ENCODE results near the gene RNF40. TPM values are rescaled to one million over a fixed set of nuclear protein-coding genes. Genes with fewer than 3 reads are reported as not detected.
"Not testable (repeated sequence)": the region's sequence is repeated elsewhere in the genome, so short reads cannot be mapped to it uniquely, and the experiment has no call there.

RNF40 gene
- total RNA-seq, 2 experiments from 2014 or later = 63.2 to 68.1 TPM

- Mint-ChIP-seq H3K27ac (peak overlapping the region; percentile 66), H3K36me3 (ENCODE audit: low read depth) (peaks cover 2% of the 10 kb centered on the region), H3K27me3 (peaks cover 3% of the 10 kb centered on the region), H3K4me3 (peak overlapping the region; percentile 63), H3K4me1 (ENCODE audit: low read depth) (peaks cover 18% of the 10 kb centered on the region), H3K9me3 (no peaks in the 10 kb centered on the region)
- ChIA-PET CTCF (interaction anchor here (0.8 to 3.8 kb wide), 11 partner anchors 8 to 136 kb away, joined by 3 to 38 read pairs (median 4); no protein-coding TSS in a partner anchor), POLR2A (interaction anchor here (0.7 to 2.8 kb wide), 17 partner anchors 8 to 145 kb away, joined by 3 to 14 read pairs (median 4); partner anchors contain the start of genes PHKG2 and ZNF629)
- TF ChIP-seq CTCF (IDR thresholded peaks at IDR 0.05) = no peak
- ATAC-seq (peak; percentile 63), DNase-seq (peak; percentile 53)
- intact Hi-C loops (cut with micrococcal nuclease) = no loop called here
Observed at GRCh38 chr16:30805370-30806169, 43.4 kb downstream of the RNF40 start.

DNA sequence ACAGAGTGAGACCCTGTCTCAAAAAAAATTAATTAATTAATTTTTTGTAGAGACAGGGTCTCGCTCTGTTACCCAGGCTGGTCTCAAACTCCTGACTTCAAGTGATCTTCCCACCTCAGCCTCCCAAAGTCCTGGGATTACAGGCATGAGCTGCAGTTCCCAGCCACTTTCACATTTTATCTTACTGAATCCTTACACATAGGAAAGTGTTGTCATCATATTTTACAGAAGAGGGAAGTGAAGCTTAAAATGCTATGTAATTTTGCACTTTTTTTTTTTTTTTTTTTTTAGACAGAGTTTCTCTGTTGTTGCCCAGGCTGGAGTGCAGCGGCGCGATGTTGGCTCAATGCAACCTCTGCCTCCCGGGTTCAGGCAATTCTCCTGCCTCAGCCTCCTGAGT, 46.0 kb downstream of the RNF40 start:
- H3K36me3 Mint-ChIP-seq (ENCODE audit: low read depth) = peaks cover 2% of the 10 kb centered on the region
- DNase-seq (no peak), ATAC-seq (no peak)
- no peak overlapping the region for H3K27ac Mint-ChIP-seq
- no peak overlapping the region for H3K4me3 Mint-ChIP-seq
- peaks cover 17% of the 10 kb centered on the region for H3K4me1 Mint-ChIP-seq (ENCODE audit: low read depth)
- ChIA-PET CTCF (interaction anchor here (1.0 to 3.8 kb wide), 2 partner anchors 36 to 93 kb away, joined by 3 to 16 read pairs; no protein-coding TSS in a partner anchor), POLR2A (no interaction called here)
- intact Hi-C loops (cut with micrococcal nuclease) = no loop called here
- peaks cover 3% of the 10 kb centered on the region for H3K27me3 Mint-ChIP-seq
- no peak for TF ChIP-seq CTCF (IDR thresholded peaks at IDR 0.05)
- no peaks in the 10 kb centered on the region for H3K9me3 Mint-ChIP-seq

DNA sequence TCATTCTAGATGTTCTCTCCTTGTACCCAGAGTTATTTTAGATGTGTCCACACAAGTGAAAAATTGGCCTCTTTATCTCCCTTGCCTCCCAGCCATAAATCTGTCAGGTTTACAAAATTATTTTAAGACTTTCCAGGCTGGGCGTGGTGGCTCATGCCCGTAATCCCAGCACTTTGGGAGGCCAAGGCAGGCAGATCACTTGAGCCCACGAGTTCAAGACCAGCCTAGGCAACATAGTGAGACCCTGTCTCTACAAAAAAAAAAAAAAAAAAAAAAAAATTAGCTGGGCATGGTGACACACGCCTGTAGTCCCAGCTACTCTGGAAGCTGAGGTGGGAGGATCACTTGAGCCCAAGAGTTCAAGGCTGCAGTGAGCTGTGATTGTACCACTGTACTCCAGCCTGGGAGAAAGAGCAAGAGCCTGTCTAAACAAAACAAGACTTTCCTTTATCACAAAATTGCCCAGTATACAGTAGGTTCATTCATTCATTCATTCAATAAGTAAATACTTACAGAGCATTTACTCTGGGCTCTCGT, 46.8 kb downstream of the RNF40 start:
- DNase-seq; H3K36me3 Mint-ChIP-seq (ENCODE audit: low read depth); ATAC-seq; CTCF ChIA-PET; H3K27me3 Mint-ChIP-seq; intact Hi-C loops (cut with micrococcal nuclease); H3K4me3 Mint-ChIP-seq; H3K9me3 Mint-ChIP-seq; POLR2A ChIA-PET; H3K27ac Mint-ChIP-seq: not testable (repeated sequence)
- peaks cover 18% of the 10 kb centered on the region for H3K4me1 Mint-ChIP-seq (ENCODE audit: low read depth)

GRCh38 chr16:30809675-30810074, 47.6 kb downstream of the RNF40 start:
- H3K9me3 Mint-ChIP-seq; DNase-seq; H3K36me3 Mint-ChIP-seq (ENCODE audit: low read depth); H3K27me3 Mint-ChIP-seq; CTCF ChIA-PET; H3K4me3 Mint-ChIP-seq; ATAC-seq; POLR2A ChIA-PET; H3K27ac Mint-ChIP-seq; intact Hi-C loops (cut with micrococcal nuclease): not testable (repeated sequence)
- H3K4me1 Mint-ChIP-seq (ENCODE audit: low read depth) = peaks cover 22% of the 10 kb centered on the region

DNA sequence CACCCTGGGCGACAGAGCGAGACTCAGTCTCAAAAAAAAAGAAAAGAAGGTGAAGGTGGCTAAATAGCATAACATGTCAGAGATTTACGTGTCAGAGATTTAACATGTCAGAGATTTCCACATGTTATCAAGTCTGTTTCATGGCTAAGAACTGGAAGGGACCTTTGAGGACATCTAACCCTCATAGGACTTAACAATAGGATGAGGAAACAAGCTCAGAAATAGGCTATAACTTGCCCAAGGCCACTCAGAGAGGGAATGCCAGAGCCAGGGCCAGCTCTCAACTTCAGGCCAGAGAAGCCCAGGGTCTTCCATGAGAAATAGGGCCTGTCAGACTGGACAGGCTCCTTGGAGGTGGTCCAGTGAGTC, 51.7 kb downstream of the RNF40 start:
- no peaks in the 10 kb centered on the region for H3K9me3 Mint-ChIP-seq
- no peaks in the 10 kb centered on the region for H3K27me3 Mint-ChIP-seq
- ChIA-PET CTCF (interaction anchor here (0.6 to 4.3 kb wide), 31 partner anchors 8 to 356 kb away, joined by 3 to 38 read pairs (median 4); partner anchors contain the start of genes PHKG2, RNF40 and ZNF629), POLR2A (interaction anchor here (0.7 to 2.7 kb wide), 11 partner anchors 9 to 155 kb away, joined by 3 to 11 read pairs (median 4); partner anchors contain the start of genes FBRS and ZNF629)
- intact Hi-C loops (cut with micrococcal nuclease) = no loop called here
- no peak for DNase-seq
- peak overlapping the region; percentile 85 for H3K27ac Mint-ChIP-seq
- peak overlapping the region; percentile 73 for H3K4me3 Mint-ChIP-seq
- no peak for TF ChIP-seq CTCF (IDR thresholded peaks at IDR 0.05)
- H3K36me3 Mint-ChIP-seq (ENCODE audit: low read depth) = no peaks in the 10 kb centered on the region
- no peak for ATAC-seq
- peaks cover 12% of the 10 kb centered on the region for H3K4me1 Mint-ChIP-seq (ENCODE audit: low read depth)
